ENCODE measurements around the gene TAP1. TPM values are rescaled to one million over a fixed set of nuclear protein-coding genes. Genes with fewer than 3 reads are reported as not detected.

Gene TAP1
- total and polyA plus RNA-seq, 2 of the 4 experiments (the other 2 are of a cell fraction), result 20.1 to 27.6 TPM

DNA sequence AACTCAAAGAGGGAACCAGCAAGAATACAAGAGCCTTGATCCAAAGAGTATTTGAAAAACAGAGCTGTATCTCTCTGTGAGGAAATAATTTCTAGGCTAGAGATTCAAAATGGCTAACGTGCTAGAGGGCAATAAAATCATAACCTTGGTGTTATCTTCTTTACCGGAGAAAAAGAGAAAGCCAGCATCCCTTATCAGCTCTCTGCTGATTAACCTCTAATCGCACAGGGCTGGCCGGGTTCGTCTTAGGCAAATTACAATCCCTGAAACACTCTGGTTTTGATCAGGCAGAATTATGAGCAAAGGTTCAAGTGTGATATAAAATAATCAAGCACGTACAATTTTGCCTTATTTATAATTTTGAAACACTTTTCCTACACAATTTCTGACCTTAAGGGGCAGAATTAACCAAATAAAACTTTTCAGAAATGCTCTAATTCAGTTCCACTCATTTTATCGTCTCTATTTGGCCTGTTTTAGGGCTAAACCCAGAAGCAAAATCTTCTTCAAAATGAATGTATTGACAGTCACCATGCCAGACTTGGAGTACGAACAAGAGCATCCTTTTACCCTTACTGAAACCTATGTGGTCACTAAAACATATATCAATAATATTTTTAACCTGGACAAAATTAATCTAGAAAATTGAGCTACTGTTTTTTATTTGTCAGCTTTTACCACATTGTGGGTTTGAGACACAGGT is 14.2 kb upstream of the TAP1 start:
- H3K79me1 ChIP-seq (ENCODE audit: low read depth in 1 of 2, low read length in 2 of 2), result no peaks in the 10 kb centered on the region
- H2BK5ac ChIP-seq (ENCODE audit: low read depth, low read length, poor library complexity, severe bottlenecking), result no peak overlapping the region
- H2AK9ac ChIP-seq (replicated peaks; ENCODE audit: low read depth, low read length, poor library complexity), result no peak overlapping the region
- H3K27me3 ChIP-seq (ENCODE audit: control insufficient read depth, insufficient read depth, low read length), result peaks cover 19% of the 10 kb centered on the region
- H3K56ac ChIP-seq (ENCODE audit: extremely low read depth, insufficient read depth, low read length), result no peak overlapping the region
- H3K9me1 ChIP-seq (ENCODE audit: insufficient read depth, low read length), result no peaks in the 10 kb centered on the region
- H3K4me3 ChIP-seq (ENCODE audit: insufficient read depth, low read depth, low read length), result no peak overlapping the region
- H4K5ac ChIP-seq (ENCODE audit: low read depth, low read length), result no peak overlapping the region
- no peak overlapping the region for H2BK120ac ChIP-seq (ENCODE audit: low read depth, low read length)
- no peak overlapping the region for H3K27ac ChIP-seq (ENCODE audit: insufficient read depth, low read length)
- H3K4me1 ChIP-seq (ENCODE audit: control insufficient read depth, insufficient read depth, low read length), result no peaks in the 10 kb centered on the region
- no peak overlapping the region for H2AFZ ChIP-seq (replicated peaks; ENCODE audit: low read length, poor library complexity)
- H4K8ac ChIP-seq (ENCODE audit: low read depth in 2 of 2, low read length in 2 of 2), result no peak overlapping the region
- no CpG with 5 or more reads among the region's 8 CpGs for WGBS, 2 experiments (ENCODE audit: extremely low coverage in 2 of 2, insufficient read length in 1 of 2)
- no peak overlapping the region for H3K23ac ChIP-seq (ENCODE audit: low read depth, low read length)
- H3K9ac ChIP-seq (ENCODE audit: low read depth, low read length), result no peak overlapping the region
- H4K20me1 ChIP-seq (ENCODE audit: insufficient read depth, low read length), result no peaks in the 10 kb centered on the region
- DNase-seq (no peak), ATAC-seq (ENCODE audit: low read depth) (peak; percentile 35)
- POLR2A ChIA-PET (ENCODE audit: unreplicated experiment), result interaction anchor here (0.6 to 1.6 kb wide), 4 partner anchors 10 to 104 kb away, joined by 3 to 8 read pairs (median 4); partner anchors contain the start of gene TAP2
- H3K14ac ChIP-seq (replicated peaks; ENCODE audit: low read depth, low read length), result no peak overlapping the region
- H3K18ac ChIP-seq (ENCODE audit: low read depth, low read length), result no peak overlapping the region
- H3K4ac ChIP-seq (ENCODE audit: low read depth, low read length), result no peak overlapping the region
- no peak overlapping the region for H2AK5ac ChIP-seq (ENCODE audit: low read depth, low read length)
- intact Hi-C loops (cut with micrococcal nuclease) (loop anchor here (1.0 to 10.0 kb wide), 6 partner anchors 29 to 452 kb away; partner anchors contain the start of genes HLA-DQB1 and TAP2), in situ Hi-C loops (cut with MboI; ENCODE audit: low sequenced_read_pairs) (no loop called here), dilution Hi-C loops (cut with HindIII; ENCODE audit: low sequenced_read_pairs, unreplicated experiment) (no loop called here)
- H4K91ac ChIP-seq (ENCODE audit: insufficient read depth, low read depth, low read length), result no peak overlapping the region
- CTCF ChIA-PET, result interaction anchor here (0.6 to 3.0 kb wide), 18 partner anchors 9 to 622 kb away, joined by 3 to 38 read pairs (median 6); partner anchors contain the start of genes PSMB9, TAP1 and TAP2
- H3K9me3 ChIP-seq (ENCODE audit: control insufficient read depth, insufficient read depth, low read length), result no peaks in the 10 kb centered on the region
- no TSS peak for BruUV-seq (replicated peaks)
- H3K4me2 ChIP-seq (ENCODE audit: low read depth, low read length), result no peak overlapping the region
- TF ChIP-seq RFX5 (IDR thresholded peaks at IDR 0.05; ENCODE audit: low read depth, low read length) (no peak), BHLHE40 (IDR thresholded peaks at IDR 0.05; ENCODE audit: low read depth, low read length) (no peak), FOS (IDR thresholded peaks at IDR 0.05; ENCODE audit: low read depth, low read length) (no peak), NFE2L2 (IDR thresholded peaks at IDR 0.05; ENCODE audit: low read depth, low read length) (no peak), CHD1 (IDR thresholded peaks at IDR 0.05; ENCODE audit: low read depth, low read length) (no peak), MXI1 (IDR thresholded peaks at IDR 0.05; ENCODE audit: borderline replicate concordance, low read depth, low read length) (no peak), RAD21 (IDR thresholded peaks at IDR 0.05; ENCODE audit: low read length) (no peak), POLR2A (IDR thresholded peaks at IDR 0.05; ENCODE audit: low read depth, low read length) (no peak), CEBPB (IDR thresholded peaks at IDR 0.05; ENCODE audit: low read depth, low read length) (no peak), RCOR1 (IDR thresholded peaks at IDR 0.05; ENCODE audit: insufficient replicate concordance, low read length) (no peak)
- TF ChIP-seq, protein P1, sequence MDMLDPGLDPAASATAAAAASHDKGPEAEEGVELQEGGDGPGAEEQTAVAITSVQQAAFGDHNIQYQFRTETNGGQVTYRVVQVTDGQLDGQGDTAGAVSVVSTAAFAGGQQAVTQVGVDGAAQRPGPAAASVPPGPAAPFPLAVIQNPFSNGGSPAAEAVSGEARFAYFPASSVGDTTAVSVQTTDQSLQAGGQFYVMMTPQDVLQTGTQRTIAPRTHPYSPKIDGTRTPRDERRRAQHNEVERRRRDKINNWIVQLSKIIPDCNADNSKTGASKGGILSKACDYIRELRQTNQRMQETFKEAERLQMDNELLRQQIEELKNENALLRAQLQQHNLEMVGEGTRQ (IDR thresholded peaks at IDR 0.05; ENCODE audit: low read depth, low read length), result no peak
- no peak overlapping the region for H2BK20ac ChIP-seq (ENCODE audit: low read depth, low read length)
- no peak overlapping the region for H2BK15ac ChIP-seq (ENCODE audit: low read depth, low read length)
- no peaks in the 10 kb centered on the region for H3K36me3 ChIP-seq (ENCODE audit: control insufficient read depth, insufficient read depth, low read length)
